Astrocyte (in vitro differentiated cells and primary cell): ENCODE data around the gene SSX5. TPM values are rescaled to one million over a fixed set of nuclear protein-coding genes. Genes with fewer than 3 reads are reported as not detected.

Source experiments
- DNase-seq: peaks from one replicate; pipeline ENCODE4 v3.0.0-alpha.2; 2010; ENCODE audit warnings: low read depth
- FAIRE-seq: peaks from 2 replicates; lab custom pipeline; 2011; peaks lifted over from hg19 to GRCh38; lab: Jason Lieb, UNC
- H2AFZ ChIP-seq: 2 replicates; pipeline ENCODE4 v1.6.0; 2012; ENCODE audit warnings: low read depth, low read length, inconsistent platforms
- H3K27ac ChIP-seq: 2 replicates; pipeline ENCODE4 v1.5.1; 2011; ENCODE audit warnings: low read depth, low read length, inconsistent platforms
- H3K27me3 ChIP-seq: 2 replicates; pipeline ENCODE4 v1.6.0; 2011; ENCODE audit warnings: low read length, inconsistent platforms; ENCODE audit not compliant: insufficient read depth
- H3K36me3 ChIP-seq: 2 replicates; pipeline ENCODE4 v1.5.1; 2011; ENCODE audit warnings: low read length, inconsistent platforms; ENCODE audit not compliant: insufficient read depth
- H3K4me1 ChIP-seq: 2 replicates; pipeline ENCODE4 v1.5.1; 2011; ENCODE audit warnings: low read length, inconsistent platforms; ENCODE audit not compliant: insufficient read depth
- H3K4me2 ChIP-seq: 2 replicates; pipeline ENCODE4 v1.6.0; 2012; ENCODE audit warnings: low read length, inconsistent platforms
- H3K4me3 ChIP-seq: 2 replicates; pipeline ENCODE4 v1.5.1; 2011; ENCODE audit warnings: low read depth, mild to moderate bottlenecking, low read length, inconsistent platforms; ENCODE audit not compliant: insufficient read depth
- H3K79me2 ChIP-seq: 2 replicates; pipeline ENCODE4 v1.6.0; 2012; ENCODE audit warnings: mild to moderate bottlenecking, low read length, inconsistent platforms; ENCODE audit not compliant: insufficient read depth
- H3K9ac ChIP-seq: 2 replicates; pipeline ENCODE4 v1.6.0; 2012; ENCODE audit warnings: mild to moderate bottlenecking, low read length, inconsistent platforms
- H3K9me3 ChIP-seq: 2 replicates; pipeline ENCODE4 v1.5.1; 2012; ENCODE audit warnings: low read depth, mild to moderate bottlenecking, low read length, inconsistent platforms; ENCODE audit not compliant: insufficient read depth
- H4K20me1 ChIP-seq: 2 replicates; pipeline ENCODE4 v1.6.0; 2012; ENCODE audit warnings: low read length, inconsistent platforms; ENCODE audit not compliant: insufficient read depth
- H3K27ac Mint-ChIP-seq: one replicate; pipeline ENCODE4 v1.8.0; 2021; ENCODE audit warnings: mild to moderate bottlenecking, mixed read lengths; ENCODE audit not compliant: unreplicated experiment
- H3K27me3 Mint-ChIP-seq: one replicate; pipeline ENCODE4 v1.8.0; 2021; ENCODE audit warnings: low read depth, mixed read lengths; ENCODE audit not compliant: unreplicated experiment
- H3K36me3 Mint-ChIP-seq: one replicate; pipeline ENCODE4 v1.8.0; 2021; ENCODE audit warnings: low read depth, mixed read lengths; ENCODE audit not compliant: unreplicated experiment
- H3K4me1 Mint-ChIP-seq: one replicate; pipeline ENCODE4 v1.8.0; 2021; ENCODE audit warnings: low read depth, mixed read lengths; ENCODE audit not compliant: unreplicated experiment
- H3K4me3 Mint-ChIP-seq: one replicate; pipeline ENCODE4 v1.8.0; 2021; ENCODE audit warnings: mild to moderate bottlenecking, moderate library complexity, mixed read lengths; ENCODE audit not compliant: unreplicated experiment
- H3K9me3 Mint-ChIP-seq: one replicate; pipeline ENCODE4 v1.8.0; 2021; ENCODE audit warnings: mild to moderate bottlenecking, mixed read lengths; ENCODE audit not compliant: unreplicated experiment
- CTCF ChIP-seq: IDR thresholded peaks from 2 replicates; pipeline ENCODE4 v1.5.1; 2011; ENCODE audit warnings: low read depth, mild to moderate bottlenecking, inconsistent platforms, low read length, moderate library complexity; ENCODE audit not compliant: insufficient read depth
- EZH2 ChIP-seq: IDR thresholded peaks from 2 replicates; pipeline ENCODE4 v1.6.1; 2012; ENCODE audit warnings: mild to moderate bottlenecking, low read length, inconsistent platforms; ENCODE audit not compliant: insufficient read depth
- total RNA-seq: library from RNA; stranded (reverse); gene quantifications from 2 replicates; pipeline ENCODE4 v1.2.1, GENCODE V29; 2021

Gene SSX5
- total RNA-seq, 1 donor from 2014 or later, result not detected

GRCh38 chrX:48165241-48165640, 31.4 kb downstream of the SSX5 start:
- TF ChIP-seq EZH2 (no peak), CTCF (no peak)
- no peaks in the 10 kb centered on the region for H3K4me1 ChIP-seq
- H3K4me1 Mint-ChIP-seq, result no peaks in the 10 kb centered on the region
- H3K36me3 Mint-ChIP-seq, result no peaks in the 10 kb centered on the region
- no peaks in the 10 kb centered on the region for H3K79me2 ChIP-seq
- H3K27me3 ChIP-seq, result no peaks in the 10 kb centered on the region
- FAIRE-seq, result no peak
- no peaks in the 10 kb centered on the region for H3K36me3 ChIP-seq
- no peaks in the 10 kb centered on the region for H4K20me1 ChIP-seq
- H3K4me2 ChIP-seq, result no peak overlapping the region
- H3K9ac ChIP-seq, result no peak overlapping the region
- no peak overlapping the region for H2AFZ ChIP-seq
- H3K27me3 Mint-ChIP-seq, result peaks cover 12% of the 10 kb centered on the region
- H3K9me3 ChIP-seq, result no peaks in the 10 kb centered on the region
- H3K9me3 Mint-ChIP-seq, result no peaks in the 10 kb centered on the region
- no peak overlapping the region for H3K27ac ChIP-seq
- no peak for DNase-seq
- H3K27ac Mint-ChIP-seq, result no peak overlapping the region
- no peak overlapping the region for H3K4me3 ChIP-seq
- no peak overlapping the region for H3K4me3 Mint-ChIP-seq

GRCh38 chrX:48156014-48156413, 40.6 kb downstream of the SSX5 start:
- H4K20me1 ChIP-seq, result no peaks in the 10 kb centered on the region
- FAIRE-seq, result no peak
- H3K4me1 Mint-ChIP-seq, result no peaks in the 10 kb centered on the region
- H3K9me3 ChIP-seq, result no peaks in the 10 kb centered on the region
- H2AFZ ChIP-seq, result no peak overlapping the region
- H3K4me3 ChIP-seq, result no peak overlapping the region
- H3K27ac Mint-ChIP-seq, result no peak overlapping the region
- no peaks in the 10 kb centered on the region for H3K36me3 Mint-ChIP-seq
- no peak overlapping the region for H3K27ac ChIP-seq
- H3K27me3 Mint-ChIP-seq, result peaks cover 5% of the 10 kb centered on the region
- no peak overlapping the region for H3K9ac ChIP-seq
- H3K36me3 ChIP-seq, result no peaks in the 10 kb centered on the region
- no peaks in the 10 kb centered on the region for H3K79me2 ChIP-seq
- H3K27me3 ChIP-seq, result no peaks in the 10 kb centered on the region
- no peak overlapping the region for H3K4me3 Mint-ChIP-seq
- DNase-seq, result no peak
- TF ChIP-seq EZH2, result no peak
- TF ChIP-seq CTCF, result no peak
- peaks cover 2% of the 10 kb centered on the region for H3K9me3 Mint-ChIP-seq
- H3K4me1 ChIP-seq, result no peaks in the 10 kb centered on the region
- H3K4me2 ChIP-seq, result no peak overlapping the region

- TF ChIP-seq CTCF (no peak), EZH2 (no peak)
- Histone ChIP-seq H2AFZ (no peak overlapping the region), H3K9me3 (no peaks in the 10 kb centered on the region), H3K79me2 (no peaks in the 10 kb centered on the region), H3K36me3 (no peaks in the 10 kb centered on the region), H3K27ac (no peak overlapping the region), H3K4me2 (no peak overlapping the region), H4K20me1 (no peaks in the 10 kb centered on the region), H3K9ac (no peak overlapping the region), H3K4me3 (no peak overlapping the region), H3K4me1 (no peaks in the 10 kb centered on the region), H3K27me3 (no peaks in the 10 kb centered on the region)
- peaks cover 5% of the 10 kb centered on the region for H3K27me3 Mint-ChIP-seq
- no peaks in the 10 kb centered on the region for H3K36me3 Mint-ChIP-seq
- H3K9me3 Mint-ChIP-seq, result peaks cover 2% of the 10 kb centered on the region
- H3K4me3 Mint-ChIP-seq, result no peak overlapping the region
- H3K27ac Mint-ChIP-seq, result no peak overlapping the region
- FAIRE-seq (no peak), DNase-seq (no peak)
- no peaks in the 10 kb centered on the region for H3K4me1 Mint-ChIP-seq
Observed at GRCh38 chrX:48154796-48155195, 41.8 kb downstream of the SSX5 start.
